Measurements from ENCODE around the gene RIPOR3. TPM values are rescaled to one million over a fixed set of nuclear protein-coding genes. Genes with fewer than 3 reads are reported as not detected.
"Not testable (repeated sequence)": the region's sequence is repeated elsewhere in the genome, so short reads cannot be mapped to it uniquely, and the experiment has no call there.

RIPOR3 gene
- total RNA-seq, 3 donors from 2014 or later (not counting 1 experiment from before 2014, with no cell fraction given), result 0.45 TPM; not detected in 2

- Histone ChIP-seq H3K27ac (ENCODE audit: low read length) (no peak overlapping the region), H3K4me1 (ENCODE audit: control insufficient read depth, insufficient read depth, low read length) (no peaks in the 10 kb centered on the region), H3K27me3 (ENCODE audit: control insufficient read depth, insufficient read depth, low read length) (no peaks in the 10 kb centered on the region), H3K9me3 (ENCODE audit: control insufficient read depth, insufficient read depth, low read length) (no peaks in the 10 kb centered on the region), H3K36me3 (ENCODE audit: control insufficient read depth, insufficient read depth, low read length) (no peaks in the 10 kb centered on the region), H3K4me3 (ENCODE audit: low read length) (no peak overlapping the region)
- Mint-ChIP-seq H3K4me3 (no peak overlapping the region), H3K27me3 (ENCODE audit: low read depth in 2 of 2) (no peaks in the 10 kb centered on the region), H3K27ac (no peak overlapping the region), H3K36me3 (no peaks in the 10 kb centered on the region), H3K4me1 (no peaks in the 10 kb centered on the region), H3K9me3 (no peaks in the 10 kb centered on the region)
- WGBS (ENCODE audit: insufficient coverage), result 93% methylated on average over 8 of the region's 8 CpGs
- no peak for ATAC-seq
- TF ChIP-seq CTCF (IDR thresholded peaks at IDR 0.05), result no peak
- no peak for DNase-seq
- intact Hi-C loops (cut with micrococcal nuclease), result no loop called here
These were observed 18.8 kb downstream of the RIPOR3 start for GRCh38 chr20:50672400-50673145.

GRCh38 chr20:50671626-50672025, 19.7 kb downstream of the RIPOR3 start:
- Mint-ChIP-seq H3K27ac (no peak overlapping the region), H3K36me3 (no peaks in the 10 kb centered on the region), H3K9me3 (no peaks in the 10 kb centered on the region), H3K4me3 (no peak overlapping the region), H3K4me1 (no peaks in the 10 kb centered on the region), H3K27me3 (ENCODE audit: low read depth in 2 of 2) (no peaks in the 10 kb centered on the region)
- ATAC-seq, result no peak
- no peaks in the 10 kb centered on the region for H3K4me1 ChIP-seq (ENCODE audit: control insufficient read depth, insufficient read depth, low read length)
- intact Hi-C loops (cut with micrococcal nuclease), result no loop called here
- H3K27me3 ChIP-seq (ENCODE audit: control insufficient read depth, insufficient read depth, low read length), result no peaks in the 10 kb centered on the region
- H3K36me3 ChIP-seq (ENCODE audit: control insufficient read depth, insufficient read depth, low read length), result no peaks in the 10 kb centered on the region
- TF ChIP-seq CTCF (IDR thresholded peaks at IDR 0.05), result no peak
- no peak overlapping the region for H3K4me3 ChIP-seq (ENCODE audit: low read length)
- no peak overlapping the region for H3K27ac ChIP-seq (ENCODE audit: low read length)
- DNase-seq, result no peak
- 93% methylated on average over 3 of the region's 3 CpGs for WGBS (ENCODE audit: insufficient coverage)
- H3K9me3 ChIP-seq (ENCODE audit: control insufficient read depth, insufficient read depth, low read length), result no peaks in the 10 kb centered on the region

GRCh38 chr20:50671010-50671409, 20.3 kb downstream of the RIPOR3 start:
- H3K27ac Mint-ChIP-seq; H3K27ac ChIP-seq (ENCODE audit: low read length); H3K4me1 Mint-ChIP-seq; H3K4me1 ChIP-seq (ENCODE audit: control insufficient read depth, insufficient read depth, low read length); H3K9me3 ChIP-seq (ENCODE audit: control insufficient read depth, insufficient read depth, low read length); ATAC-seq; H3K4me3 Mint-ChIP-seq; intact Hi-C loops (cut with micrococcal nuclease); H3K27me3 Mint-ChIP-seq (ENCODE audit: low read depth in 2 of 2); H3K27me3 ChIP-seq (ENCODE audit: control insufficient read depth, insufficient read depth, low read length); H3K36me3 ChIP-seq (ENCODE audit: control insufficient read depth, insufficient read depth, low read length); H3K36me3 Mint-ChIP-seq; H3K4me3 ChIP-seq (ENCODE audit: low read length); H3K9me3 Mint-ChIP-seq; DNase-seq: not testable (repeated sequence)
- WGBS (ENCODE audit: insufficient coverage), result 65% methylated on average over 3 of the region's 3 CpGs

GRCh38 chr20:50670126-50670862, 21.0 kb downstream of the RIPOR3 start:
- 93% methylated on average over 10 of the region's 12 CpGs for whole genome bisulfite sequencing (ENCODE audit: insufficient coverage)
- no peaks in the 10 kb centered on the region for H3K4me1 ChIP-seq (ENCODE audit: control insufficient read depth, insufficient read depth, low read length)
- Mint-ChIP-seq H3K4me3 (no peak overlapping the region), H3K4me1 (no peaks in the 10 kb centered on the region), H3K27ac (no peak overlapping the region), H3K9me3 (no peaks in the 10 kb centered on the region), H3K27me3 (ENCODE audit: low read depth in 2 of 2) (no peaks in the 10 kb centered on the region), H3K36me3 (no peaks in the 10 kb centered on the region)
- no peak overlapping the region for H3K27ac ChIP-seq (ENCODE audit: low read length)
- no peaks in the 10 kb centered on the region for H3K36me3 ChIP-seq (ENCODE audit: control insufficient read depth, insufficient read depth, low read length)
- DNase-seq (no peak), ATAC-seq (no peak)
- H3K9me3 ChIP-seq (ENCODE audit: control insufficient read depth, insufficient read depth, low read length), result no peaks in the 10 kb centered on the region
- no peak overlapping the region for H3K4me3 ChIP-seq (ENCODE audit: low read length)
- intact Hi-C loops (cut with micrococcal nuclease), result no loop called here
- TF ChIP-seq CTCF (IDR thresholded peaks at IDR 0.05), result no peak
- no peaks in the 10 kb centered on the region for H3K27me3 ChIP-seq (ENCODE audit: control insufficient read depth, insufficient read depth, low read length)

Data from natural killer cell (primary cell).